Measurements from ENCODE around the gene TMEM87A. TPM values are rescaled to one million over a fixed set of nuclear protein-coding genes. Genes with fewer than 3 reads are reported as not detected.
"Not testable (repeated sequence)": the region's sequence is repeated elsewhere in the genome, so short reads cannot be mapped to it uniquely, and the experiment has no call there.

TMEM87A gene
- total and polyA plus RNA-seq, 8 donors, result 63.6 to 118 (median 77.3) TPM

GRCh38 chr15:42314818-42315217 is 41.6 kb upstream of the TMEM87A start:
- H3K27me3 ChIP-seq, result no peaks in the 10 kb centered on the region
- H3K9me3 ChIP-seq, result no peaks in the 10 kb centered on the region
- H3K36me3 ChIP-seq, result peaks cover 0 to 40% of the 10 kb centered on the region in 2 donors
- TF ChIP-seq CTCF (IDR thresholded peaks at IDR 0.05), result no peak
- ATAC-seq, result no peak
- no peak overlapping the region for H3K27ac ChIP-seq
- H3K4me1 ChIP-seq, result no peaks in the 10 kb centered on the region
- H3K4me3 ChIP-seq, result no peak overlapping the region
- DNase-seq, result no peak
- intact Hi-C loops (cut with DNase I), result no loop called here

- DNase-seq (peak in 1 of 4 donors; percentile 5), ATAC-seq (no peak)
- H3K36me3 ChIP-seq, result peaks cover 0 to 54% of the 10 kb centered on the region in 2 donors
- no peaks in the 10 kb centered on the region for H3K4me1 ChIP-seq
- H3K27ac ChIP-seq, result no peak overlapping the region
- intact Hi-C loops (cut with DNase I), result no loop called here
- H3K4me3 ChIP-seq, result no peak overlapping the region
- no peaks in the 10 kb centered on the region for H3K27me3 ChIP-seq
- TF ChIP-seq CTCF (IDR thresholded peaks at IDR 0.05), result no peak
- H3K9me3 ChIP-seq, result no peaks in the 10 kb centered on the region
These were observed 40.2 kb upstream of the TMEM87A start for GRCh38 chr15:42313463-42313862.

GRCh38 chr15:42306681-42307080 is 33.4 kb upstream of the TMEM87A start:
- Histone ChIP-seq H3K9me3 (peaks cover 0 to 2% of the 10 kb centered on the region in 2 donors), H3K4me1 (no peaks in the 10 kb centered on the region), H3K27me3 (no peaks in the 10 kb centered on the region), H3K27ac (no peak overlapping the region), H3K4me3 (no peak overlapping the region), H3K36me3 (peaks cover 0 to 55% of the 10 kb centered on the region in 2 donors)
- no peak for TF ChIP-seq CTCF (IDR thresholded peaks at IDR 0.05)
- DNase-seq, result no peak
- ATAC-seq, result no peak
- intact Hi-C loops (cut with DNase I), result no loop called here

GRCh38 chr15:42301004-42301403 is 27.8 kb upstream of the TMEM87A start:
- Histone ChIP-seq H3K27ac (peak overlapping the region in 1 of 2 donors; percentile 69), H3K36me3 (peaks cover 0 to 33% of the 10 kb centered on the region in 2 donors)
- H3K27me3 ChIP-seq; H3K9me3 ChIP-seq; intact Hi-C loops (cut with DNase I); H3K4me1 ChIP-seq; H3K4me3 ChIP-seq: not testable (repeated sequence)
- ATAC-seq (peak; percentile 92), DNase-seq (peak in 2 of 4 donors; percentile 59 to 77)

- peaks cover 0 to 68% of the 10 kb centered on the region in 2 donors for H3K36me3 ChIP-seq
- H3K4me1 ChIP-seq, result peaks cover 0 to 19% of the 10 kb centered on the region in 2 donors
- H3K9me3 ChIP-seq, result no peaks in the 10 kb centered on the region
- H3K4me3 ChIP-seq, result no peak overlapping the region
- no peaks in the 10 kb centered on the region for H3K27me3 ChIP-seq
- H3K27ac ChIP-seq, result no peak overlapping the region
- TF ChIP-seq CTCF (IDR thresholded peaks at IDR 0.05), result no peak
- intact Hi-C loops (cut with DNase I), result no loop called here
- DNase-seq, result no peak
- ATAC-seq, result no peak
These were observed 15.9 kb upstream of the TMEM87A start for GRCh38 chr15:42289166-42289565.

- H3K27me3 ChIP-seq, result no peaks in the 10 kb centered on the region
- DNase-seq (no peak), ATAC-seq (no peak)
- H3K36me3 ChIP-seq, result peaks cover 0 to 67% of the 10 kb centered on the region in 2 donors
- intact Hi-C loops (cut with DNase I), result no loop called here
- no peak overlapping the region for H3K4me3 ChIP-seq
- H3K27ac ChIP-seq, result no peak overlapping the region
- TF ChIP-seq CTCF (IDR thresholded peaks at IDR 0.05), result no peak
- peaks cover 0 to 19% of the 10 kb centered on the region in 2 donors for H3K4me1 ChIP-seq
- no peaks in the 10 kb centered on the region for H3K9me3 ChIP-seq
These were observed 14.7 kb upstream of the TMEM87A start for GRCh38 chr15:42287931-42288330.
